Activated CD8-positive, alpha-beta T cell treated with anti-CD3 and anti-CD28 coated beads for 36 hours (primary cell): Measurements from ENCODE around the gene CDK16. TPM values are rescaled to one million over a fixed set of nuclear protein-coding genes. Genes with fewer than 3 reads are reported as not detected.

Experiments
- ATAC-seq: fragments of 200-7000 bp; cut with Tn5 transposase; one replicate; pipeline ENCODE4 v1.10.0; 2021; ENCODE audit warnings: mild to moderate bottlenecking, moderate library complexity
- CTCF ChIA-PET: fragments of 350-600 bp; sonication (Branson Sonifier 250); formaldehyde crosslinking; loops from one replicate; lab custom pipeline; 2021; ENCODE audit warnings: antibody characterized with exemption; lab: Charles Lee
- POLR2A ChIA-PET: fragments of 350-600 bp; sonication (Branson Sonifier 250); formaldehyde crosslinking; loops from one replicate; lab custom pipeline; 2021; ENCODE audit warnings: antibody characterized with exemption; lab: Charles Lee
- DNase-seq: peaks from one replicate; pipeline ENCODE4 v3.0.0-alpha.2; 2020
- H3K27ac Mint-ChIP-seq: one replicate; pipeline ENCODE4 v1.8.0; 2021; ENCODE audit warnings: mild to moderate bottlenecking, mixed read lengths
- H3K27me3 Mint-ChIP-seq: one replicate; pipeline ENCODE4 v1.8.0; 2021; ENCODE audit warnings: mixed read lengths
- H3K36me3 Mint-ChIP-seq: one replicate; pipeline ENCODE4 v1.8.0; 2021; ENCODE audit warnings: low read depth, mixed read lengths
- H3K4me1 Mint-ChIP-seq: one replicate; pipeline ENCODE4 v1.8.0; 2021; ENCODE audit warnings: low read depth, mixed read lengths
- H3K4me3 Mint-ChIP-seq: one replicate; pipeline ENCODE4 v1.8.0; 2021; ENCODE audit warnings: mild to moderate bottlenecking, moderate library complexity, mixed read lengths
- H3K9me3 Mint-ChIP-seq: one replicate; pipeline ENCODE4 v1.8.0; 2021; ENCODE audit warnings: mixed read lengths
- CTCF ChIP-seq: fragments of 200-600 bp; IDR thresholded peaks from one replicate; pipeline ENCODE4 v1.8.0; 2022; ENCODE audit warnings: antibody characterized with exemption, mild to moderate bottlenecking
- intact Hi-C: fragments of 100-400 bp; cut with micrococcal nuclease; formaldehyde crosslinking; loops from one replicate; pipeline ENCODE4 v1.10.0; 2022
- total RNA-seq, 2 experiments: library from RNA; stranded (reverse); gene quantifications; one replicate each; pipeline ENCODE4 v1.2.3, GENCODE V29; 2021

Gene CDK16
- total RNA-seq, 2 experiments from 2014 or later = 56.1 to 61.3 TPM

DNA sequence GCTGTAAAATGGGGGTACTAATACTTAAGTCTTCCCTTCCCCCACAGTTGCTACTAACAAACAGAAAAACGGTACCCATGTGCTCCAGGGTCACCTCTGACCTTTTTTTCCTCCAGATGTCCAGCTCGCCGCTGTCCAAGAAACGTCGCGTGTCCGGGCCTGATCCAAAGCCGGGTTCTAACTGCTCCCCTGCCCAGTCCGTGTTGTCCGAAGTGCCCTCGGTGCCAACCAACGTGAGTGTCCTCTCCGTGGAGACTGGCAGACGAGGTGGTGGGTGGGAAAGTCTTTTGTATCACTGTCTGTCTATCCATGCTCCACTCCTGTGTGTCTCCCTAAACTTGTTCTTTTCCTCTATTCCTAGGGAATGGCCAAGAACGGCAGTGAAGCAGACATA, 19.8 kb upstream of the CDK16 start:
- Mint-ChIP-seq H3K4me3 (no peak overlapping the region), H3K27ac (peak overlapping the region; percentile 5)

DNA sequence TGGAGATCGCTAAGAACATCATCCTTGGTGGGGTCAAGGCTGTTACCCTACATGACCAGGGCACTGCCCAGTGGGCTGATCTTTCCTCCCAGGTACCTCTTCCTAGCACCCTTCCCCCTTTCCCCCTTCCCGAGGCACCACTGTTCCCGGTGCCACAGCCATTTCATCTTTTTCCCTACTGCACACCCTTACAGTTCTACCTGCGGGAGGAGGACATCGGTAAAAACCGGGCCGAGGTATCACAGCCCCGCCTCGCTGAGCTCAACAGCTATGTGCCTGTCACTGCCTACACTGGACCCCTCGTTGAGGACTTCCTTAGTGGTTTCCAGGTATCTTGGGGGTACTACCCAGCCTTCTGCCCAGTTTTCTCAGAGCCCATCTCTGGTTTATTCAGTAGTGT, 19.2 kb upstream of the CDK16 start:
- CTCF ChIA-PET = no interaction called here
- DNase-seq (no peak), ATAC-seq (no peak)
- H3K36me3 Mint-ChIP-seq = peaks cover 58% of the 10 kb centered on the region
- no peak for TF ChIP-seq CTCF
- H3K4me3 Mint-ChIP-seq = no peak overlapping the region
- no peak overlapping the region for H3K27ac Mint-ChIP-seq
- intact Hi-C loops = no loop called here
- no peaks in the 10 kb centered on the region for H3K27me3 Mint-ChIP-seq
- H3K9me3 Mint-ChIP-seq = no peaks in the 10 kb centered on the region
- POLR2A ChIA-PET = no interaction called here
- peaks cover 26% of the 10 kb centered on the region for H3K4me1 Mint-ChIP-seq

More for the DNA sequence above, 19.8 kb upstream of the CDK16 start:
- ATAC-seq (no peak), DNase-seq (no peak)
- H3K4me1 Mint-ChIP-seq = peaks cover 26% of the 10 kb centered on the region
- no peak for TF ChIP-seq CTCF
- ChIA-PET CTCF (no interaction called here), POLR2A (no interaction called here)
- H3K27me3 Mint-ChIP-seq = no peaks in the 10 kb centered on the region
- H3K36me3 Mint-ChIP-seq = peaks cover 61% of the 10 kb centered on the region
- intact Hi-C loops = no loop called here
- no peaks in the 10 kb centered on the region for H3K9me3 Mint-ChIP-seq

DNA sequence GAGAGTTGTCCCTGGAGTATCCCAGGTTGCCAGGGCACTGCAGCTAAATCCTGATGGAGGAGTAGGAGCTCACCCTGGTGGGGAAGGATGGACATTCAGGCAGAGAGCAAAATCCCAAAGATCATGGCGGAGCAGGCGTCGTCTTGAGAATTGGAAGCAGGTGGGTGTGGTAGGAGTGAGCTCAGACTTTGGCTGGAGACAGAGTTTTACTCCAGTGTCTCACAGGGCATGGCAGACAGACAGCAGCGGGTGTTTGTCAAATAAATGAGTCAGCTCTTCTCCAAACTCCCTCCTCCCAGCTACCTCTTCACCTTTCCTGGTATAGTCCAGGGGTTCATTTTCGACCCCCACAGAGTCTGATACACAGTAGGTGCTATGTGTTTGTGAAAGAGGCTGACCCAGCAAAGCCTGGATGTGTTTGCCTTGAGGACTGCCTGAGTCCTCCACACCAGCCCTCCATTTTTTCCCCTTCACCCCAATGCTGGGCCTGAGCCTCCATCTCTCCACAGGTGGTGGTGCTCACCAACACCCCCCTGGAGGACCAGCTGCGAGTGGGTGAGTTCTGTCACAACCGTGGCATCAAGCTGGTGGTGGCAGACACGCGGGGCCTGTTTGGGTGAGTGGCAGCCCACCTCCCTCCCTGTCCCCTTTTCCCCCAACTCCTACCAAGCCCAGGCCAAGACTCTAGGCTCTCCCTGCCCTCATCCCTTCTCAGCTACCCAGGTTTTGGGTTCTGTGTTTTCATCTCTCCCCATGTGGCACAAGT, 17.9 kb upstream of the CDK16 start:
- peak overlapping the region; percentile 70 for H3K27ac Mint-ChIP-seq
- H3K36me3 Mint-ChIP-seq = peaks cover 53% of the 10 kb centered on the region
- intact Hi-C loops = no loop called here
- no peak for TF ChIP-seq CTCF
- ChIA-PET CTCF (no interaction called here), POLR2A (interaction anchor here (0.9 kb wide), 1 partner anchor 9 kb away, joined by 5 read pairs; no protein-coding TSS in a partner anchor)
- H3K4me1 Mint-ChIP-seq = peaks cover 19% of the 10 kb centered on the region
- ATAC-seq = no peak
- H3K27me3 Mint-ChIP-seq = no peaks in the 10 kb centered on the region
- DNase-seq = no peak
- H3K9me3 Mint-ChIP-seq = no peaks in the 10 kb centered on the region
- no peak overlapping the region for H3K4me3 Mint-ChIP-seq

- Mint-ChIP-seq H3K4me3 (no peak overlapping the region), H3K4me1 (peaks cover 10% of the 10 kb centered on the region), H3K9me3 (no peaks in the 10 kb centered on the region), H3K27me3 (no peaks in the 10 kb centered on the region), H3K27ac (peak overlapping the region; percentile 28), H3K36me3 (peaks cover 44% of the 10 kb centered on the region)
- intact Hi-C loops = no loop called here
- DNase-seq (no peak), ATAC-seq (no peak)
- CTCF ChIA-PET = no interaction called here
- POLR2A ChIA-PET = interaction anchor here (0.6 kb wide), 1 partner anchor 17 kb away, joined by 4 read pairs; the partner anchor contains the start of gene CDK16
- TF ChIP-seq CTCF = no peak
These were observed 17.0 kb upstream of the CDK16 start for GRCh38 chrX:47201345-47201944.

GRCh38 chrX:47202316-47202715, 16.2 kb upstream of the CDK16 start:
- Mint-ChIP-seq H3K27ac (no peak overlapping the region), H3K4me3 (no peak overlapping the region), H3K27me3 (no peaks in the 10 kb centered on the region), H3K36me3 (peaks cover 44% of the 10 kb centered on the region), H3K4me1 (peaks cover 3% of the 10 kb centered on the region), H3K9me3 (no peaks in the 10 kb centered on the region)
- no peak for ATAC-seq
- CTCF ChIA-PET = interaction anchor here (1.4 kb wide), 1 partner anchor 183 kb away, joined by 4 read pairs; no protein-coding TSS in a partner anchor
- TF ChIP-seq CTCF = no peak
- POLR2A ChIA-PET = no interaction called here
- intact Hi-C loops = no loop called here
- DNase-seq = no peak
